Activated CD4-positive, CD25-positive, alpha-beta regulatory T cell treated with anti-CD3 and anti-CD28 coated beads, Interleukin-2, amount 50 U/mL, for 24 hours (primary cell): ENCODE data around the gene CFAP97D1.

ENCODE experiments used
- ATAC-seq, 2 donors: fragments of 150-1000 bp; cut with Tn5 transposase; one replicate each; pipeline ENCODE4 v1.10.0; 2021; ENCODE audit warnings: mild to moderate bottlenecking in 1 of 2, moderate library complexity in 1 of 2

Gene CFAP97D1

GRCh38 chr17:43780135-43780534 is at the start of gene CFAP97D1:
TSS of gene CFAP97D1 (plus strand) at chr17:43780435. CDS start at chr17:43780463, 28 bp downstream.
- ATAC-seq: no peak

DNA sequence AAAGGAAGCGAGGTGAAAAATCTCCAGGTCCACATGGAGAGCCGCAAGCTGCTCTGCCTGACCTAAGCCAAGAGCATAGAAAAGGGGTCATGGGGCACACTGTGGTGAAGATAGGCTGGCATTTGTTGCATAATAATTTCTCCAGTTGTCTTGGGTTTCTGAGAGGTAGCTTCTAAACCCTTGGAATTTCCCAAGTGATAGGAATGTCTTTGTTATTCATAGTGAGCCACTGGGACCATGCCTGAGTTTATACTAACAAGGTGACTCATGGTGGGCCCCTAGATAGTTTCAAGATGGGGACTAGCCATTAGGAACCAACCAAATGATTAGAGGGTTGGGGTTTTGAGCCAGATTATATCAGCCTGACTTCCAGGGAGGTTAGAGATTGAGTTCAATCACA is 47.3 kb upstream of the CFAP97D1 start:
- ATAC-seq: no peak

DNA sequence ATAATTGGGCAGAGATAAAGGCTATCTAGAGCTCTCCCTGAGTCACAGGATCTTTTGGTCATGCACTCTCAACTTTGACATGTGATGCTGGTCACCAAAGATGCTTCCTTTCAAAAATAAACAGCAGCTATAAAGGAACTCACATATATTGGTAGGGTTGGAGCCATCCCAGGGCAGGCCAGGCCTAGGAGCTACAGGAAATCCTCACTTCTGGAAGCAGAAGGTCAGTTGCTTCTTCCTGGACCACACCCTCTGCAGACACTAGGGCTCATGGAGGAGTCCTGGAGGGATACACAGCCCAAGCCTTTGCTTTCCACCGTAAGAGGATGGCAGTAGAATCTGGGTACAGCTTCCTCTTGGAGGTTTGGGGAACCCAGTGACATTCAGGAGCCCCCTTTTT is 46.3 kb upstream of the CFAP97D1 start:
- ATAC-seq: no peak

GRCh38 chr17:43734376-43734775 is 45.9 kb upstream of the CFAP97D1 start:
- no peak for ATAC-seq

- no peak for ATAC-seq
These were observed 43.8 kb upstream of the CFAP97D1 start for GRCh38 chr17:43736389-43736788.

DNA sequence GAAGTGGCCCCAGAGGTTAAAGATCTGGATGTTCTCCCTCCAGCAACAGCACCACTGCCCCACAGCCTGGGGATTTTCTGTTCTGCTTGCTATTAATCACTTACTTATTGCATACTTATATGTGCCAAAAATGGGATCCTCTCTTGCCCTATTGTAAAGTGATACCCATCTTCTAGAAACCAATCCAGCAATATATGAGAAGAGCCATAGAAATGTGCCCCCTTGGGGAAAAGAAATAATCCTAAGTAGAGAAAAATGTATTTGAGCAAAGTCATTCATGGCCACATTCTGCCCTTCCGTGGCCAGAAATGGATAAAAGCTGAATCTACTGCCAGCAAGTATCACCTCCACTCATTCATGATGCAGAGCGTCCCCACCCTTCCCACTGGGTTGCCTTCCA is 42.5 kb upstream of the CFAP97D1 start:
- ATAC-seq: no peak

DNA sequence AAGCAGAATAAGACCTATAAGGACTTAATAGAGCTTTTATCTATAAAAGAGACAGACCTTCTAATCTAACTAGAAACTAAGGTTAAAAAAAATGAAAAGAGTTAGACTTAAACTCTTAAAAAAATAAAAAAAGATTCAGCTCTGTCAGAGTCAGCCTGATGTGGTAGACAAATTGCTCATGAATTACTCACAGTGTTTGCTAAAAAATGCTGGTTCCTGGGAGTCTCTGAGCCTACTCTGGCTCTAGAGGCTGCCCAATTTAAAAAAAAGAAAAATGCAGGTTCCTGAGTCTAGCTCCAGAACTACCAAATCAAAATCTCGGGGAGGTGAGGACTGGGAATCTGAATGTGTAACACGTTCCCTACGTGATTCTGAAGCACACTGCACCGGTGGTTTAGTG is 39.7 kb upstream of the CFAP97D1 start:
- no peak for ATAC-seq

DNA sequence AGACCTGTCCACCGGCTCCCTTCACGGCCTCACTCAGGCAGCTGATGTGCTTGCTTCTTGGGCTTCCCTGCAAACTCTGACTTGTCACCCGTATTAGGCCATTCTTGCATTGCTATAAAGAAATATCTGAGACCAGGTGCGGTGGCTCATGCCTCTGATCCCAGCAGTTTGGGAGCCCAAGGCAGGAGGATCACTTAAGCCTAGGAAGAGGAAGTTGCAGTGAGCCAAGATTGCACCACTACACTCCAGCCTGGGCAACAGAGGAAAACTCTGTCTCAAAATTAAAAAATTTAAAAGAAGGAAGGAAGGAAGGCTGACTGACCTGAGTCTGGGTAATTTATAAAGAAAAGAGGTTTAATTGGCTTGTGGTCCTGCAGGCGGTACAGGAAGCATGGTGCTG is 38.6 kb upstream of the CFAP97D1 start:
- no peak for ATAC-seq

- ATAC-seq: no peak
These were observed 34.7 kb upstream of the CFAP97D1 start for GRCh38 chr17:43745541-43745940.

DNA sequence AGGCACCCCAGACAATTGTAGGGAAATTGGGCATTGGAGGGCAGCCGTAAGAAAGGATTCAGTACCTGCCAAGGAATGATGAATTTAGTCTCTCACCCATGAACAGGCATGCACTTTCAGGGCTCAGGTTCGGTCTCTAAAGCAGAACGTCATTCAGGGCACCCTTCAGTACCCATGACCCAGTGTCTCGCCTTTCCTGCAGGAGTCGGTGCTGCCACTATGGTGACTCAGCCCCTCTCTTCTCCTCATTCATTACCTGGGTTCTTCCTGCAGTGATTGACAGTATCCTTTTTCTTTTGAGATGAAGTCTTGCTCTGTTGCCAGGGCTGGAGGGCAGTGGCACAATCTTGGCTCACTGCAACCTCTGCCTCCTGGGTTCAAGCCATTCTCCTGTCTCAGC is 30.1 kb upstream of the CFAP97D1 start:
- ATAC-seq: no peak

DNA sequence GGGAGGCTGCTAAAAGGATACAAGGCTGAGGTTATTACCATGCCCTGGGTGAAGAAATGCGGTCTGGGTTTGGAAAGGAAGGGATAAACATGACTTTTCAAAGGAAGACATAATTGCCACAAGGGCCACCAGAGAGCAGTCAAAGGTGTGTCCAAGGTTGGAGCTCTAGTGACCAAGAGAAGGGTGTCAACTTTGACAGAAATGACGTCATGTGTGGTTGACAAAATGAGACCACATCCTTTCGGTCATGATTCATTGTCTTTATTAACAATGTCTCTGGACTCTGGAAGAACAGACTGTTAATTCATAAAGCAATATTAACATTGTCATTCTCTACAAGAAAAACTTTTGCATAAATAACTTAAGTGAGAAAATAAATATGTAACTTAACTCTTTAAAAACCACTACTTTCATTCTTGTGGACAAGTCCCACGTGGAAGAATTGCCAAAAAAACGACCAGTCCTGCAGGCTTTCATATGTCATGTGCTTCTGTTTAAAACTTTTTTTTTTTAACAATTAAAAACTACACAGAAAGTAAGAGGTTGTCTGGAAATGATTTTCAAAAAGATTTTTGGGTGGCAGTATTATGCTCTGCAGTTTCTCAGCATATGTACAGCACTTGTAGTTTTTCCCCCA is 26.6 kb upstream of the CFAP97D1 start:
- peak in 1 of 2 donors; percentile 24 for ATAC-seq

GRCh38 chr17:43754947-43755346 is 25.3 kb upstream of the CFAP97D1 start:
- ATAC-seq: no peak

DNA sequence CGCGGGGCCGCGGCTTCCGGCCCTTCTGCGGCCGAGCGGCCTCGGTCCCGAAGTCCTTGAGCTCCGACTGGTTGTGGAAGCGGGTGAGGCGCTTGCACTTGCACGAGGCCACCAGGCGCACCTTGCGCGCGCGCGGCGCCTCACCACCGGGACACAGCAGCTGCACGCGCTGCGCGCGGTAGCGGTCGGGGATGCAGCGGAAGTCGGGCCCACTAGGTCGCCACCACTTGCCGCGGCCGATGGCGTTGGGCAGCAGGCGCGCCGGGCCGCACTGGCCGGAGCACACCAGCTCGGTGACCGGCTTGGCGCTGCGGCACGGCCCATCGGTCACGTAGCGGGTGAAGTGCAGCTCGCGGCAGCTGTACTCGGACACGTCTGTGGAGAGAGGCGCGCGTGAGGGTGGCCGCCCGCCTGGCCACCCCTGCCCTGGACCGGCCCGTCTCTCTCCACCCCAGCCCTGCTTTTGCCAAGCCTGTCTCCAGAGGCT is 24.8 kb upstream of the CFAP97D1 start:
- ATAC-seq: peak; percentile 9 to 11

GRCh38 chr17:43756201-43756600 is 24.0 kb upstream of the CFAP97D1 start:
- no peak for ATAC-seq

GRCh38 chr17:43757171-43757660 is 23.0 kb upstream of the CFAP97D1 start:
- ATAC-seq: no peak

DNA sequence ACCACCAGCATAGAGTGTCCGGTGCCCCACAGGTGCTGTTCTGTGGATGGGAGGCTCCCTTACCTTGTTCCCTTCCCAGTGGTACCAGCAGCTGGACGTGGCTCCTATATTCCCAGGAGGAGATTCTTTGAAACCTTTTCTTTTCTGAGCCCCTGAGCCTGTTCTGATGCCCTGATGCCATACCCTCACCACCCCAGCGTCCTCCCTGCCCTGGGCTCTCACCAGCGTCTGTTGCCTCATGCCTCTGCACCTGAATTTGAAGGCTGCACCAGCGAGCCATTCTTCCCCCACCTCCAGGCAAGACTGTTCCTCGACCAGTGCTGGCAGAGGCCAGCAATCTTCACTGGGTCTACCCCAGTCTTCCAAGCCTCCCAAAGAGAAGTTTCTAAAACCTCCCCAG is 22.1 kb upstream of the CFAP97D1 start:
- no peak for ATAC-seq

GRCh38 chr17:43758497-43759174 is 21.6 kb upstream of the CFAP97D1 start, which contains the start of gene SOST:
TSS of gene SOST (minus strand) at chr17:43758791. CDS start at chr17:43758741, 50 bp downstream.
- no peak for ATAC-seq

DNA sequence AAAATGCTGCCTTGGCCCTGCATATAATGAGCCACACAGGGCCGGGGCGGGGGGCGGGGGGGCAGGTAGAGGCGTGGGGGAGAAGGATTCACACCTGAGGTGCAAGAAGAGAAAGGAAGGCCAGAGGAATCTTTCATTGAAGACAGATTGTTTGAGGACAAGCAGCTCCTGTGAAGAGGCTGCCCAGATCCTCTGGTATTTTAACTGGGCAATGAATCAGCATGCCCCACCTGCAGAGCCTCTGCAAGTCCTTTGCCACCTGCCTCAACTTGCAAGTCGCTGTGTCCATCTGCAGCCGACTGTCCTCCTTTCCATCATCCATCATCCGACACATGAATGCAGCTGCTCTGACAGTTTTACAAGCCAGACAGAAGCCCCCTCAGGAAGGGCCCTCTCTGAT is 20.4 kb upstream of the CFAP97D1 start:
- ATAC-seq: no peak

GRCh38 chr17:43760254-43760852 is 19.9 kb upstream of the CFAP97D1 start:
- peak; percentile 84 to 88 for ATAC-seq

- ATAC-seq: no peak
These were observed 13.7 kb upstream of the CFAP97D1 start for GRCh38 chr17:43766413-43767052.

- peak in 1 of 2 donors; percentile 9 for ATAC-seq
These were observed 13.1 kb upstream of the CFAP97D1 start for GRCh38 chr17:43767053-43767712.

- no peak for ATAC-seq
These were observed 12.5 kb upstream of the CFAP97D1 start for GRCh38 chr17:43767713-43768059.

DNA sequence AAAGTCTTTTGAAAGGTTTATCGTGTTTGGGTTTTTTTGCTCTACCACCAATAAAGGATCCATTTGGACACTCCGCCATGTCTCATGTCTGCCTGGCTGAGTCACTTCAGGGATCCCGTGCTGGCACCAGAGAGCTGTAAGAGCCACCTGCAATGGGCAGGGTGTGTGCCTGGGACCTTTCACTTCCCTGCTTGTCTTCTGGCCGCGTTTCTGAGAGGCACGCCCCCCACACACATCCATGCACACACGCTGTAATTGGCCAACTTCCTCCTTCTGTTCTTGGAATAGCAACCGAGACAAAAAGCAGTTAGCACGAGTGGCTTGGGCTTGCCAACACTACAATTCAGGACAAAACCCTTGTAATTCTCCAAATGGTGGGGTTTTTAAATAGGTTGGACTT is 11.9 kb upstream of the CFAP97D1 start:
- no peak for ATAC-seq
